GM21825 (cell line): ENCODE data around the gene NSMCE1.

Experiments
- ATAC-seq: cut with Tn5 transposase; IDR thresholded peaks from one replicate; pipeline ENCODE4 v1.9.1; 2021; ENCODE audit warnings: mild to moderate bottlenecking, moderate library complexity; ENCODE audit not compliant: unreplicated experiment

NSMCE1 gene

GRCh38 chr16:27245276-27246172 is 23.0 kb downstream of the NSMCE1 start:
- ATAC-seq = no peak

GRCh38 chr16:27244363-27244755 is 24.2 kb downstream of the NSMCE1 start:
- ATAC-seq = no peak

- no peak for ATAC-seq
These were observed 24.7 kb downstream of the NSMCE1 start for GRCh38 chr16:27243725-27244362.

- no peak for ATAC-seq
These were observed 25.5 kb downstream of the NSMCE1 start for GRCh38 chr16:27242868-27243590.

GRCh38 chr16:27242398-27242797 is 26.2 kb downstream of the NSMCE1 start:
- ATAC-seq = no peak

- ATAC-seq = no peak
These were observed 26.9 kb downstream of the NSMCE1 start for GRCh38 chr16:27241658-27242057.

- ATAC-seq = no peak
These were observed 27.5 kb downstream of the NSMCE1 start for GRCh38 chr16:27240948-27241531.

- ATAC-seq = no peak
These were observed 28.5 kb downstream of the NSMCE1 start for GRCh38 chr16:27239906-27240655.

- ATAC-seq = no peak
These were observed 29.5 kb downstream of the NSMCE1 start for GRCh38 chr16:27239026-27239425.

- no peak for ATAC-seq
These were observed 30.0 kb downstream of the NSMCE1 start for GRCh38 chr16:27238591-27238990.

- ATAC-seq = no peak
These were observed 30.5 kb downstream of the NSMCE1 start for GRCh38 chr16:27238016-27238587.

- ATAC-seq = peak; percentile 59
These were observed 31.2 kb downstream of the NSMCE1 start for GRCh38 chr16:27237219-27238015.

GRCh38 chr16:27236635-27237218 is 31.8 kb downstream of the NSMCE1 start:
- no peak for ATAC-seq

GRCh38 chr16:27235938-27236245 is 32.7 kb downstream of the NSMCE1 start:
- no peak for ATAC-seq

- no peak for ATAC-seq
These were observed 33.3 kb downstream of the NSMCE1 start for GRCh38 chr16:27235055-27235937.

- ATAC-seq = no peak
These were observed 34.0 kb downstream of the NSMCE1 start for GRCh38 chr16:27234603-27235002.

- no peak for ATAC-seq
These were observed 34.4 kb downstream of the NSMCE1 start for GRCh38 chr16:27234171-27234570.

GRCh38 chr16:27233731-27234130 is 34.8 kb downstream of the NSMCE1 start:
- no peak for ATAC-seq
